Erythroblast (primary cell): ENCODE measurements around the gene KAZN.

Experiments
- GATA1 ChIP-seq: IDR thresholded peaks from 2 replicates; pipeline ENCODE4 v1.6.1; 2011; ENCODE audit warnings: low read depth, mild to moderate bottlenecking, control low read depth, low read length, moderate library complexity
- POLR2A ChIP-seq: IDR thresholded peaks from 2 replicates; pipeline ENCODE4 v1.6.1; 2011; ENCODE audit warnings: mild to moderate bottlenecking, low read length

DNA sequence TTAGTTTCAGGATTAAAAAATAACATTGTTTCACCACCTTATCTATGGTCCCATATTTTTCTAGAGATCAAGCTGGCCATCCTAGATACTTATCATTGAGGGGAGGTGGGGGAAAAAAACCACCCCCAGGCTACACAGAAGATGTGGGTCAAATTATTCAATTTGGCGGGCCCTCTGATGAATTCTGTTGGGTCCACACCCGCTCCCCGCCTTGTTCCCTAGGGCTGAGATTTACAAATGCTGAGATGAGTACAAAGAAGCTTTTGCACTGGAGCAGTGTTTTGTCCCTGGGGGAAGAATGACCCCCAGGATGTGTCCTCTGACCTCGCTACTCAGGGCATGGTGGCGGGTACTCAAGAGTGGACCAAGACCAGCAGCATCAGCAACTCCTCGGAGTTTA, 308.2 kb downstream of the KAZN start:
- TF ChIP-seq GATA1 (no peak), POLR2A (no peak)
